HTR-8/SVneo (cell line): ENCODE measurements around the gene CCDC141.

ENCODE experiments used
- DNase-seq: peaks from one replicate; pipeline ENCODE4 v3.0.0; 2011; ENCODE audit warnings: low spot score, mixed read lengths; ENCODE audit not compliant: insufficient read length
- FAIRE-seq: peaks from 2 replicates; lab custom pipeline; 2011; peaks lifted over from hg19 to GRCh38; lab: Jason Lieb, UNC

Gene CCDC141

DNA sequence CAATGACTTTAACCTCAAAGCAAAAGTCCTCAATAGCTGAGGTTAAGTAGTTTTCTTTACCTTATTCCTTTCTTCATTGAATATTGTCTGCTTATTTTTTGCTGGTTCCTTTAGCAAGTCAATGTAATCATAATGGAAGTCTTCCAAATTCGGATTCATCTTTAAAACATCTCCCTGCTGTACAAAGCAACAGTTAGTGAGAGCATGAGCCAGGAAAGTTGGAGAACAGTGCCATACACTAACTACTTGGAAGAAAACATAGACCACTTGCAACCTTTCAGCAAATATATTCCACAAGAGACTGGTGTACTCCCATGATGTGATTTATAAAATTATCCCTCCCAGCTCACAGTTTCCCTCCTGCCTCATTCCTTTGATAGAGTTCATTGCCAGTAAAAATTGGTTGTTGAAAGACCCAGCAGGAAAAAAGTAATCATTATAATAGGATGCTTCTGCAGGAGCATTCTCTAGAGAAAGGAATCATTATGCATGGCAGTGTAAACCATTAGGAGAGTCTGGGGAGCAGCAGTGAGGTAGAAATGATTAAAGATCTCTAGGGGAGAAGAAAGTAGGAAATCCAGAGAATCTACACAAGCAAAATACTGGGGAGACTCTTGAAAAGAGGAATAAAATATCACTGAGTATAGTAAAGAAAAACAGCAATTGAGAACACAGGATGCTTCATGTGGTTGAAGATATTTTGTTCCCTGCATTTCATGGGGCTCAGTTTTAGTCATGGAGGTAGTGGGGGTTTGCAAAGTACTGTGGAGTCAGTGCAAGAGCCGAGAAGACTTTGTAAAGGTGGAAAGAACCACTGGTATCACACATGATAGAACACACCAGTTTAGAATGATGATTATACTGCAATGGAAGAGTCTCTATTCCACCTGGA is 204.1 kb downstream of the CCDC141 start:
- DNase-seq (no peak), FAIRE-seq (no peak)

DNA sequence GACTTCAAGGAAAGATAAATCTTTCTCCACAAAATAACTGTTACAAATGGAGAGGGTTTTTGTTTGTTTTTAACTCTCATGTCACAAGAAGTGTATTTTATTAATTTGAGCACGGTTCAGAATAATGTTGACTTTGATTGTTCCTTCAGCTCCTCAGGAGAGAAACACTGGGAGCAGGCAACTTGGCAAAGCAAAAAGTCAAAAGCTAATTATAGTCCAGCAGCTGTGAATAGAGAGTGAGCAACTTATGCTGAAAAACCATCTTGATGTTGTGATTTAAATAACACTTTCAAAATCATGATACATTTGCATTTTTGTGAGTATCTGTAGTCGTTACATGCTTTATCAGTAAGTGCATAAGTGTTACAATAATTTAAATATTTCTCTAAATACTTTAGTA is 205.2 kb downstream of the CCDC141 start:
- FAIRE-seq (no peak), DNase-seq (no peak)

DNA sequence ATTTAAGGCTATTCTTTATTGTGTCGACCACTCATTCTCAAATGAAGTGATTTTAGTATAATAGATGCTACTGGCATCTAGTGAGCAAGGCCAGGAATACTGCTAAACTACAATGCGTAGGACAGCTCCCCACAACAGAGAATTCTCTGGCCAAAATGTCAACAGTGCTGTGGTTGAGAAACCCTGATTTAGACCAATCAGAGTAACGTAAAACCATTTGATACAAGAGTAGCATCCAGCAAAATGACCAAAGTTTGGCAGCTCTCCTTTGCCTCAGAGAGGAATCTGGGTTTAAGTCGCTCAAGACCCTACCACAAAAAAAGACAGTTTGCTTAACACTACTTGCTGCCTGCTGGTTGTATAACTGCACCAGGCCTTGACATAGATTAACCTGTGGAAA is 205.7 kb downstream of the CCDC141 start:
- DNase-seq: no peak
- FAIRE-seq: no peak

DNA sequence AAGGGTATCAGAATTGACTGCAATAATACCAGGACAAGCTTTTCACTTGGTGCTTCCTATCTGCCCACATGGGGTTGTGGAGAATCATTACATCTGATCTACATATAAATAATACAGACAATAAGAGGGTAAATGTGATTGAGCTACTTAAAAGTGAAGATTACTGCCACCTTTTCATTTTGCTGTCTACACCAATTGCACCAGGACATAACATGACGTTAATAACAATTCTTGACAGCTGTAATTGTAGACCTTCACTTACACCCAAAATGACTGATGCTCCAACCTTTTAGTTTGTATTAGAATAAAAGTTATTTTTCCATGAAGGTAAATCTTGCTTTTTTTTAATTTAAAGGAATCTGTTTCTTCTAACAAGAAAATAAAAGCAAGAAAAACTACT is 206.2 kb downstream of the CCDC141 start:
- FAIRE-seq: no peak
- DNase-seq: no peak

DNA sequence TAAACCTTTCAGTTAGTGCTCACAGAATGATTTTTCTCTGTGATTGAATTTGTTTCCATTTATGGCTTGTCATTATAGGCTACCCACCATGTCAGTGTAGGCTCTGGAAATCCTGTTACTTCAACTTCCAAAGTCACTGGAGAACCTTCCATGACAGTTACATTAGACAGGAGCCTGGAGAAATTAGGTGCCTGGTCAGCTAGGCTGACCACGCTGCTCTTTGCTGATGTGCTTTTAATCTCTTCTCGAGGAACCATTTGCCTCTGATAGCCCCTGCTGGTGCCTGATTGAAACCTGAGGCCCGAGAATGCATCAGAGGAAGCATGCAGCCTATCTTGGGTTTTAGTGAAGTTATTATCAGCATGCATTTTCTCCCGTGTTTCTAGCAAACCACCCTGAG is 213.1 kb downstream of the CCDC141 start:
- FAIRE-seq (no peak), DNase-seq (no peak)

DNA sequence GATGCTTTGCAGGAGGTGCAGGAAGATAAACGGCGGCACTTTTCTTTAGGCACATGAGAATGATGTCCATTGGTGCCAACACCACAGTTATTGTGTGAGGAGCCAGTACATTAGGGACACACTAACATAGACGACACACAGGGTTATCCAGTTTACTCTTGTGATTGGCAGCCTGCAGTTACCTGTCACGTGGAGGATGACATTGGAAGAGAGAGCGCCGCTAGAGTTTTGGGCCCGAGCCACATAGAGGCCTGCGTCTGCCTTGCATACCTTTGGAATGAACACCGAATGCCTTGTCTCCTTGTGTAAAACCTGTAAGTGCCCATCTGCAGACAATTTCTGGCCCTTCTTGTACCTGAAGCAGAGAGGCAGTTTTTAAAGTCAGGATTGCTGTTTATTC is 215.9 kb downstream of the CCDC141 start:
- DNase-seq: no peak
- no peak for FAIRE-seq

DNA sequence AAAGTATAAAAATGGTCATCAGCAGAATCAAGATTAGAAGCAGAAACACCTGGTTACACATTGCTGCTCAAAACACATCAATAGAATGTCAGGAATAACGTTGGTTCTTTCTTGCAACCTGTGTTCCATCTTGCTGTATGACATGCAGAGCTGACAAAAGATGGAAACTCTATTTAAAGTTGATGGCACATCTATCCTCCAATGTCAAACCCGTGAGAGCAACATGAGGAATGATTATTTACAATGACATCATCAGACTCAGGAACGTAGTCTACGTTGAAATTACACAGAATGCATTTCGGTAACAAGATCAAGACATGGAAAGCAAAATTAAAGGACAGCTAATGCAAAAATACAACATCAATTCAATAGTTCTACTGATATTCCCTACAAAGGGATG is 216.6 kb downstream of the CCDC141 start:
- FAIRE-seq: no peak

DNA sequence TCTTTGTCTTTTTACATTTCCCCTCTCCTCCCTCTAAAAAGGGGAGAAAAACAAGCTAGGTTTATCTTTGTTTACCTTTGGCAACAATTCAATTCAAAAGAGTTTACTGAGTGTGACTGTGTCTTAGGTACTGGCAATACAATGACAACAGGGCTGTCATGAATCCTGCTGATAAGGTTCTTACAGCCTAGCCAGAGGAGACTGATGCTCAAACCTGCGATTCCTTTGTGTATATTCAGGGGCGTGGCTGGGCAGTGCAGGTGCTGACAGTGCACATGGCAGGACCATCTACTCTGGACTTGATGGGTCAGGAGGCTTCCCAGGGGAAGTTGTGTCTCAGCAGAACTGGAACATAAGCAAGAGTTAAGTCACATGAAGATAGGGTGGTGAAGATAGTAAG is 219.5 kb downstream of the CCDC141 start:
- no peak for FAIRE-seq
- DNase-seq: no peak

More for the DNA sequence above, 216.6 kb downstream of the CCDC141 start:
- no peak for DNase-seq

DNA sequence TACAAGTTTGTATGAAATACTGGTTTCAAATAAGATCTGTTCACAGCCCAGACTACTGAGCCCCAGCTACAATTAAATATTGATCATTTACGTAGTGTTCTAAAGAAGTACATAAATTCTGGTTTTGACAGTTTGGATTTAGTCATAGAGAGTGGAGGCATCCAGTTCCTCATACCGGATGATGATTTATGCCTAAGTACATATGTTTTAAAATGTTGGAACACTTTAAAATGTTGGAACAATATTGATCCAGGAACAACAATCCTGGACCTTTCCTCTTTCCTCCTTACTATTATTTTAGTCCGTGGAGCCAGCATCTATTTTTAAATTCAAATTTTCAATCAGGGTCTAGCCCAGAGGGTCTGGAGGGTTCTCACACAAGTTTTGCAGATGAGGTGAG is 220.0 kb downstream of the CCDC141 start:
- DNase-seq (no peak), FAIRE-seq (no peak)

DNA sequence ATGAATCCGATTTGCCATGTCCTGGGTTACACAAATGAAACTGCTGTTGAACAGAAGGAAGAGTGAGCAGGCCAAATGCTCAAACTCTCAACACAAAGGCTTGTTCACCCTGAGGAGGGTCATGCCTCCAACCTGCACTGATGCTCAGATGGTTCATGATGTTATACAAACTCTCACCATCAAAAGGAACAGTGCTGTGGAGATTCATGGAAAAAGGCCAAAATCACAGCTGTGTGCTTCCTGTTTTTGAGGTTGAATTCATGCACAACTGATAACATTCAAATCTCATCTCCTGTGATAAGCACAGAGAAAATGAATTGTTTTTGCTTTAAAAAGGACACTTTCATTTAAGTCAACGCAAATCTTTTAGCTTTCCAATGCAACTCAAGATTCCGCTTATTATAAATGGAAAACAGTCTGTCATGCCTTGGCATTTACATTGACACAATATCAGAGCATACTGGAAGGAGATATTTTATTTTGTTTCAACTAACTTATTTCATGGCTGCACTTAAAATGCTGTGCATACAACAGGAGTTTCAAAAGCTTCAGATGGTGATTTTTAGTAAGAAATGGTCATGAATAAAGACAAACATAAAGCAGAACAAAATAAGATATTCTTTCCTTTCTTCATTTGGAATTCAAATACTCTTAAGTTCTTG is 220.5 kb downstream of the CCDC141 start:
- no peak for FAIRE-seq
- no peak for DNase-seq

DNA sequence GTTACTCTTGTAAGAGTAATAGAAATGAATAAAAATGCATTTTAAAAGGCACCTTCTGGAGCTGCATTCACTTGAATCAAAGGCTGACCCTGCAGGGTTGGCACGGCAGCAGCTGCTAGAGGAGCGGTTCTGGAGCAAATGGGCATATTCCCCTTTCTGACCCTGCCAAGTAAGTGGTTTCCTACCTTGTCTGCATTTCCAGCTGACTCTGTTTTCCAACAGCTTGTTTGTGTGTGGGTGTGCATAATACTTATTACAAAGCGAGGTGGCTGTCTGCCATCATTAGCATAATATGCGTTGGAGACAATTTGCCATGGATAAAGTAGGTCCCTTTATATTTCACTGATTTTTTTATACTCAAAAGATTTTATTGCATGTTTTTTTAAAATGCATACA is 221.5 kb downstream of the CCDC141 start:
- FAIRE-seq: no peak
- DNase-seq: no peak

DNA sequence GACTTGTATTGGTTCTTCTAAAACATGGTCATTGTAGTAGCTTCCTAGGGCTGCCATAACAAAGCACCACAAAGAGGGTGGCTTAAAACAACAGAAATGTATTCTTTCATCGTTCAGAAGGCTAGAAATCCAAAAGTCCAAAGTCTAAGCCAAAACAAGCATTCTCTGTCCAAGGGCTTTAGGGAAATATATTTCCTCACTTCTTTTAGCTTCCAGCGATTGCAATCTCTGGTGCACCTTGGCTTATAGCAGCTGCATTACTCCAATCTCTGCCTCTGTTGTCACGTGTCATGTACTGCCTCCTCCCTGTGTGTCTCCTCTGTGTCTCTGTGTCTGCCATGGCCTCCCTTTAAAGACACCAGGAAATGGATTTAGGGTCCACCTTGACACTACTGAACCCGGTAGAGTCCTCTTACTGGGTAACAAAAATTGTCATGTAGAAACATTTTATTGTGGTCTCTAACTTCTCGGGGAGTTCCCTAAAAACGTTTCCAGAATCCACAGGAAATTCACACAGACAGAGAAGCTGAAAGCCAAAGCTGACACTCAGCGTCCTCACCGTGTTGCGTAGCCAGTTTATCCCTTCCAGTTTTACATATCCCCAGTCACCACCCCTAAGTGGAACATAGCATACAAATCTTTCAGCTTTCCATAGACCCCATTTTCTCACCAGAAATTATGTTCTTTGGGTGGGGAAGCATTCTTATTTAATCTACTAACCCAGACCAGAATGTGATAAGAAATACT is 222.0 kb downstream of the CCDC141 start:
- DNase-seq (no peak), FAIRE-seq (no peak)

DNA sequence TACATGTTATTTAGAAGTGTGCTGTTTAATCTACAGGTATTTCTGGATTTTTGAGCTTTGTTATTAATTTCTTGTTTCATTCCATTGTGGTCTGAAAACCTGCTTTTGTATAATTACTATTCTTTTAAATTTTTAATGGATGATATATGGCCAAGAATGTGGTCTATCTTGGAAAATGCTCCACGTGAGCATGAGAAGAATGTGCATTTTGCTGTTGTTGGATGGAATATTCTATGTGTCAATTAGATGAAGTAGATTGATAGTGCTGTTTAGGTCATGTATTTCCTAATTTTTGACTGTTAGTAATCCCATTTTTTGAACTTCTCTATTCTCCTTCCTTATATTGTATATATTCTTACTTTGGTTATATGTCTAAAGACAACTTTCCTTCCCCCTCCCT is 222.8 kb downstream of the CCDC141 start:
- no peak for FAIRE-seq
- no peak for DNase-seq

DNA sequence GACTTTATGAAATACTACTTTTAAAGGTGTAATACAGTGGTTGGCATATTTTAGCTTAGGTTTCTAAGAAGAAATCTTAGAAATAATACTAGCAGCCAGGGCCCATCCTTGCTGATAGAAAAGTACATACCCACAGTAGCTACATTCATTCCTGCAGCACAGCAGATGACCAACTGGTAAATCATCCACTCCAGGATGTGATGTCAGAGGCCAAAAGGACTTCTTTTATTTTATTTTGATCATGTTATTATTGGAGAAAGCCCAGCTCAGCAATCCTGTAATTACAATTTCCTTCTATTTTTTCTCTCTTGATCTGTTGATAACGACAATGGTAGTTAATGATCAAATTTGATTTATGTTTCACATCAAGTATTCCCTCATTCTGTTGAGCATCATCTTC is 224.8 kb downstream of the CCDC141 start:
- FAIRE-seq (no peak), DNase-seq (no peak)

DNA sequence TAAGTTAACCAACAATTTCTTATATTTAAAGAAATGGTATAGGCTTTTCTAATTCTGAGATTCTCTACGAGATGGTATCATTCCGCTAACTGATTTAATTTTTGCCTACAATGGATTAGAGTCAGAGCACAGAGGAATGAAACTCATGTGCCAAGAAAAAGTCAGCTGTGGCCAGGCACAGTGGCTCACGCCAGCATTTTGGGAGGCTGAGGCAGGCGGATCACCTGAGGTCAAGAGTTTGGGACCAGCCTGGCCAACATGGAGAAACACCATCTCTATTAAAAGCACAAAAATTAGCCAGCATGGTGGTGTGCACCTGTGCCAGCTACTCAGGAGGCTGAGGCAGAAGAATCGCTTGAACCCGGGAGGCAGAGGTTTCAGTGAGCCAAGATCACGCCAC is 225.8 kb downstream of the CCDC141 start:
- DNase-seq: no peak
- no peak for FAIRE-seq

DNA sequence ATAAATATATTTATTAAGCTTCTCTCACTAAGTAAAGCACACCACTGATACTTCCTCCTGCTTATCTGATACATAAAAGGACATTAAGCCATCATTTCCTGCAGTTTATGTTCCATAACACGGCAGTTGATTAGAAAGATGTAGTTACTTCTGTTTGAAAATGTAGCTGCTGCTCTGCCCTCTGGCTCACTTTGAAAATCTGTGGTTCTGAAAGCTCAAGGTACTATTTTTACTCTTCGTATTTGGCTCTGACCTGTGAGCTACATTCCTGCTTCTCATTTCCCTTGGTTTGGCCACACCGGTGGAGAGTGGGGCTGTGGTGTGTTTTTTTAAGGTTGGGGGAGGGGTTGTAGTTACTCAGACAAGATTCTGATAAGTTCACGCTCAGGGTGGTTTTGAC is 229.9 kb downstream of the CCDC141 start:
- FAIRE-seq (no peak), DNase-seq (no peak)

DNA sequence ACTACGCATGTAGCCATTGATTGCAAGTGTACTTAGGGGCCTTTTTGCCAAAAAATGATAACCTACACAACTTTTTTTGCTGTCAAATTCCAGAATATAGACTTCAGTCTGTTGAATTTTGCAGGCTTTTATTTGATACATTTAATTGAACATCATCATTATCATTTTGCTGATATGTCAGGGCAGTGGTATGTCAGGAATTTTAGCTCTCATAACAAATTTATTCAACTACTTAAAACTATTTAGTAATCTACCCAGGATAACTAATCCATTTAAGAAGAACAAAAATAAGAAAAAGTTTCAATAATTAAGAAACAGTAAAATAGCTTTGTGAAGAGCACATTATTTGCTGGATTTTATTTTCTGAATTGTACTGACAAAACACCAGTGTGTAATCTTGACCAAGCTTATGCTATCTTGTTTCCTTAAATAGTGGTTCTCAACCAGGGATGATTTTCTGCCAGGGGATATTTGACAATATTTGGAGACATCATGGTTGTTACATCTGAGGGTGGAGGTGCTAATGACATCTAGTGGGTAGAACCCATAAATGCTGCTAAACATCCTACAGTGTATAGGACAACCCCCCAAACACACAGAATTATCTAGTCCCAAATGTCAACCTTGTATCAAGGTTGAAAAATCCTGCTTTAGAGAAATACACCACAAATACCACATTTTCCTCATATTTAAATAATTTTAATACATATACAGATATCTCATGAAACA is 230.6 kb downstream of the CCDC141 start:
- FAIRE-seq (no peak), DNase-seq (no peak)

DNA sequence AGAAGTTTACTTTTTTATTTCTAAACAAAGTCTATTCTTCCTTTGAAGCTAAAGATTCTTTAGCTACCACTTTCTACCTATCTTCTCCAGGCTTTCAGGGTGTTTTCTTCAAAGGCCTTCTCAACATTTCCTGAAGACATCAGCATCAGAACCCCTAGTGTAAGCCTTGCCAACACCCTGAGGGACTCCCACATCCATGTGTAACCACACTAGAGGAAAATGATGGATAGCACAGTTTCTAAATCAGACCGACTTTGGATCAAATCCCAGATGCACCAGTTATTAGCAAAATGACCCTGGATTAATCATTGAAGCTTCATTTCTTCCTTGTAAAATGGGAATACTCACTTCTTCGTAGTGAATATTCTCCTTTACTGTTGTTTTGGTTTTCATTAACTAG is 238.0 kb downstream of the CCDC141 start:
- DNase-seq: no peak
- no peak for FAIRE-seq

DNA sequence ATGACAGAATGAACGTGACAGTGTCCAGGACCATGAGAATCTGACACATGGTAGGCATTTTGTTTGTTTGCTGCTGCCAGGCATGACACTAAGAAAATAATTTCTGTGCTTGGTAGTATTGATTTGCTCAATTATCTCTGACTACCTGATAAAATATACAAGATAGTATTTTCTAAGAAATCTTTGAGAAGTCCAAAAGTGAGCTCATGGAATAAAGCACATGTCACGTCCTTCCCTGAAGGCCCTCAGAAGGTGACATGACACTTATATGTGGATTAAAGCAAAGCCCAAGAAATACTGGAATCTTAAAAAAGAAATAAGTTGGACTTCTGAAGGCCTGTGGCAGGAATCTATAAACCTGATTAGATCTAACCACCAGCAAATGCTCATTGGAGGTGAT is 238.9 kb downstream of the CCDC141 start:
- DNase-seq: no peak
- no peak for FAIRE-seq

DNA sequence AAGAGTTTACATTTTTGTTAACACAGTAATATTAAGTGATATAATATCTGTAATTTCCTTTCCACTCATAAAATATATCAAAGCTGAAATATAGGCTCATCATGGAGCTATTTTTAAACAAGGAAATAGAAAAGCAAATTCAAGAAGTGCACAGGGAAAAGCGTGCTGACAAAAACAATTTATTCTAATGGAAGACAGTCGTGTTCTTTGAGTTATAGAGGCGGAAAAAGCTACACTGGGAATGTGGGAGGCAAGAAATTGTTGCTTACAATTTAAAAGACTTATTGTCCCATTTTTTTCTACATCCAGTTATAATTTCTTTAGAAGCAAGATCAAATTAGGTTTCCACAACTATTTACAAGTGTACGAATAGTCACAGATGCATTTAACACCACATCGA is 239.5 kb downstream of the CCDC141 start:
- DNase-seq (no peak), FAIRE-seq (no peak)
